Panc1 (cell line): ENCODE results near the gene RPGR. TPM values are rescaled to one million over a fixed set of nuclear protein-coding genes. Genes with fewer than 3 reads are reported as not detected.

Source experiments
- ATAC-seq: fragments of 200-7000 bp; cut with Tn5 transposase; 2 replicates; pipeline ENCODE4 v1.9.1; 2020; ENCODE audit warnings: mild to moderate bottlenecking, moderate library complexity
- BruUV-seq: library from RNA; stranded (reverse); fragments of 400-500 nt; replicated peaks from 2 replicates; lab custom pipeline; 2021; lab: Mats Ljungman, UMichigan
- CTCF ChIA-PET: fragments of 300-600 bp; sonication (Branson Sonifier 250); formaldehyde crosslinking; loops from one replicate; lab custom pipeline; 2022; ENCODE audit warnings: antibody characterized with exemption; lab: Charles Lee
- POLR2A ChIA-PET: fragments of 300-600 bp; sonication (Branson Sonifier 250); formaldehyde crosslinking; loops from one replicate; lab custom pipeline; 2022; ENCODE audit warnings: antibody characterized with exemption; lab: Charles Lee
- DNase-seq: peaks from one replicate; pipeline ENCODE4 v3.0.0-alpha.2; 2010; ENCODE audit warnings: low read depth, low spot score
- H3K27ac ChIP-seq: 2 replicates; pipeline ENCODE4 v1.5.1; 2011; ENCODE audit warnings: mild to moderate bottlenecking, low read length, inconsistent platforms
- H3K27me3 ChIP-seq: fragments of 200-500 bp; sonication (Bioruptor generic); 2 replicates; pipeline ENCODE4 v1.6.0; 2014; ENCODE audit warnings: low read length, inconsistent platforms; ENCODE audit not compliant: control insufficient read depth, insufficient read depth
- H3K36me3 ChIP-seq: fragments of 200-500 bp; sonication (Bioruptor generic); 2 replicates; pipeline ENCODE4 v1.5.1; 2014; ENCODE audit warnings: inconsistent platforms, mild to moderate bottlenecking, low read length, moderate library complexity; ENCODE audit not compliant: control insufficient read depth, insufficient read depth
- H3K4me1 ChIP-seq: 2 replicates; pipeline ENCODE4 v1.5.1; 2011; ENCODE audit warnings: inconsistent platforms, mild to moderate bottlenecking, low read length, moderate library complexity; ENCODE audit not compliant: control insufficient read depth, insufficient read depth
- H3K4me3 ChIP-seq, 2 experiments: 2 replicates each; pipeline ENCODE4 v1.5.1; 2011 to 2012; ENCODE audit warnings: low read depth in 2 of 2, low read length in 2 of 2, mild to moderate bottlenecking in 2 of 2, inconsistent platforms in 1 of 2, moderate library complexity in 1 of 2
- H3K9me3 ChIP-seq: fragments of 200-500 bp; sonication (Bioruptor generic); 2 replicates; pipeline ENCODE4 v1.5.1; 2014; ENCODE audit warnings: low read depth, mild to moderate bottlenecking, inconsistent platforms, low read length, moderate library complexity; ENCODE audit not compliant: control insufficient read depth, insufficient read depth
- CTCF ChIP-seq: fragments of 450-650 bp; IDR thresholded peaks from 2 replicates; pipeline ENCODE4 v1.5.1; 2017; ENCODE audit warnings: mild to moderate bottlenecking
- POLR2AphosphoS5 ChIP-seq: IDR thresholded peaks from 2 replicates; pipeline ENCODE4 v1.6.1; 2012; ENCODE audit warnings: mild to moderate bottlenecking, low read depth, low read length, moderate library complexity
- REST ChIP-seq, 2 experiments: IDR thresholded peaks; 2 replicates each; pipeline ENCODE4 v1.6.1; 2011 to 2012; ENCODE audit warnings: low read depth in 2 of 2, control low read depth in 1 of 2, low read length in 1 of 2, mild to moderate bottlenecking in 1 of 2, moderate library complexity in 1 of 2; ENCODE audit not compliant: insufficient read depth in 1 of 2
- SIN3A ChIP-seq: IDR thresholded peaks from 2 replicates; pipeline ENCODE4 v1.6.1; 2012; ENCODE audit warnings: low read depth, mild to moderate bottlenecking, low read length, moderate library complexity, borderline replicate concordance; ENCODE audit not compliant: insufficient read depth
- TCF7L2 ChIP-seq: IDR thresholded peaks from 2 replicates; pipeline ENCODE4 v1.6.1; 2011; ENCODE audit warnings: mild to moderate bottlenecking, low read depth, low read length, inconsistent platforms
- in situ Hi-C: cut with HindIII; loops from 2 replicates; pipeline ENCODE4 v1.10.0; 2016; ENCODE audit warnings: low sequenced_read_pairs, low pct_unique_long_range_greater_than_20kb
- intact Hi-C: fragments of 100-400 bp; cut with micrococcal nuclease; formaldehyde crosslinking; loops from one replicate; pipeline ENCODE4 v1.10.0; 2022; ENCODE audit not compliant: unreplicated experiment
- total RNA-seq: library from RNA; stranded (reverse); gene quantifications from one replicate; pipeline ENCODE4 v1.2.1, GENCODE V29; 2021; ENCODE audit not compliant: unreplicated experiment

The RPGR gene
- total RNA-seq, 1 experiment from 2014 or later: 4.0 TPM

- POLR2A ChIA-PET: no interaction called here
- no TSS peak for BruUV-seq
- TF ChIP-seq CTCF: peak; percentile 44; the same call in 1 of the 2 replicates
- TF ChIP-seq TCF7L2: no peak
- ATAC-seq (no peak), DNase-seq (peak; percentile 7)
- CTCF ChIA-PET: no interaction called here
- Histone ChIP-seq H3K27ac (no peak overlapping the region), H3K4me1 (no peaks in the 10 kb centered on the region), H3K27me3 (no peaks in the 10 kb centered on the region), H3K36me3 (no peaks in the 10 kb centered on the region), H3K9me3 (no peaks in the 10 kb centered on the region), H3K4me3 (no peak overlapping the region)
- in situ Hi-C loops (no loop called here), intact Hi-C loops (no loop called here)
These were observed 48.6 kb upstream of the RPGR start for GRCh38 chrX:38375891-38376290.

GRCh38 chrX:38374431-38374830 lies 47.1 kb upstream of the RPGR start:
- ATAC-seq (no peak), DNase-seq (no peak)
- Histone ChIP-seq H3K4me3 (no peak overlapping the region), H3K27me3 (no peaks in the 10 kb centered on the region), H3K36me3 (no peaks in the 10 kb centered on the region), H3K9me3 (no peaks in the 10 kb centered on the region), H3K4me1 (no peaks in the 10 kb centered on the region), H3K27ac (no peak overlapping the region)
- CTCF ChIA-PET: no interaction called here
- TF ChIP-seq REST (IDR thresholded peaks at IDR 0.05; ENCODE audit: insufficient read depth in 1 of 2, low read depth in 2 of 2, low read length in 1 of 2) (no peak), POLR2AphosphoS5 (no peak), SIN3A (no peak), TCF7L2 (no peak), CTCF (no peak)
- BruUV-seq: no TSS peak
- in situ Hi-C loops (no loop called here), intact Hi-C loops (no loop called here)
- POLR2A ChIA-PET: no interaction called here

- H3K4me1 ChIP-seq: no peaks in the 10 kb centered on the region
- no peaks in the 10 kb centered on the region for H3K36me3 ChIP-seq
- ChIA-PET POLR2A (no interaction called here), CTCF (no interaction called here)
- intact Hi-C loops: no loop called here
- in situ Hi-C loops: no loop called here
- ATAC-seq (no peak), DNase-seq (no peak)
- TF ChIP-seq TCF7L2: no peak
- no peak for TF ChIP-seq SIN3A
- no peak for TF ChIP-seq REST (IDR thresholded peaks at IDR 0.05; ENCODE audit: insufficient read depth in 1 of 2, low read depth in 2 of 2, low read length in 1 of 2)
- TF ChIP-seq CTCF: no peak
- TF ChIP-seq POLR2AphosphoS5: no peak
- no peaks in the 10 kb centered on the region for H3K27me3 ChIP-seq
- H3K9me3 ChIP-seq: no peaks in the 10 kb centered on the region
- no peak overlapping the region for H3K27ac ChIP-seq
- no peak overlapping the region for H3K4me3 ChIP-seq
- no TSS peak for BruUV-seq
These were observed 44.3 kb upstream of the RPGR start for GRCh38 chrX:38371641-38372040.
